HCT116 (cell line): ENCODE data around the gene GSG1L. TPM values are rescaled to one million over a fixed set of nuclear protein-coding genes. Genes with fewer than 3 reads are reported as not detected.

Experiments used
- ATAC-seq: fragments of 200-7000 bp; cut with Tn5 transposase; 2 replicates; pipeline ENCODE4 v1.9.1; 2020; ENCODE audit warnings: mild to moderate bottlenecking, moderate library complexity
- BruUV-seq: library from RNA; stranded (reverse); fragments of 400-500 nt; replicated peaks from 2 replicates; lab custom pipeline; 2021; lab: Mats Ljungman, UMichigan
- CTCF ChIA-PET: fragments of 300-600 bp; sonication (Branson Sonifier 250); formaldehyde crosslinking; loops from one replicate; lab custom pipeline; 2021; ENCODE audit warnings: antibody characterized with exemption; lab: Charles Lee
- POLR2A ChIA-PET: fragments of 300-600, 350-600 bp; sonication (Branson Sonifier 250); formaldehyde crosslinking; loops from one replicate; lab custom pipeline; 2021; ENCODE audit warnings: antibody characterized with exemption; lab: Charles Lee
- RAD21 ChIA-PET, 2 experiments: fragments of 300-600 bp; sonication (Branson Sonifier 250); formaldehyde crosslinking; loops; one replicate each; lab custom pipeline; 2023; ENCODE audit warnings: low total read pairs in 2 of 2; ENCODE audit not compliant: uncharacterized antibody in 2 of 2, unreplicated experiment in 2 of 2, low non-redundant PET in 1 of 2; lab: Charles Lee
- DNase-seq: peaks from one replicate; pipeline ENCODE4 v3.0.0-alpha.2; 2010; ENCODE audit warnings: low read depth, low spot score
- H2AFZ ChIP-seq: fragments of 200-600 bp; shearing (Covaris generic), sonication (generic); 2 replicates; pipeline ENCODE4 v1.6.1; 2017; ENCODE audit warnings: low read depth, mixed run types, mixed read lengths, antibody characterized with exemption, low read length; ENCODE audit not compliant: poor library complexity, severe bottlenecking
- H3K27ac ChIP-seq: 2 replicates; pipeline ENCODE4 v1.5.1; 2012; ENCODE audit warnings: low read depth, low read length
- H3K27me3 ChIP-seq: fragments of 200-600 bp; sonication (generic); 2 replicates; pipeline ENCODE4 v1.6.1; 2016; ENCODE audit warnings: mixed run types, low read length, mixed read lengths; ENCODE audit not compliant: insufficient read depth
- H3K36me3 ChIP-seq, 2 experiments: fragments of 200-500 bp in 1 of 2; fragments of 200-600 bp in 1 of 2; sonication (Bioruptor generic) in 1 of 2; sonication (generic) in 1 of 2; 2 replicates each; pipeline versions ENCODE4 v1.5.1 to v1.6.1; 2014 to 2016; ENCODE audit warnings: low read length in 2 of 2, inconsistent platforms in 1 of 2, mixed read lengths in 1 of 2, mixed run types in 1 of 2; ENCODE audit not compliant: insufficient read depth in 2 of 2, control insufficient read depth in 1 of 2
- H3K4me1 ChIP-seq, 2 experiments: fragments of 200-600 bp in 1 of 2; sonication (generic) in 1 of 2; 2 replicates each; pipeline versions ENCODE4 v1.5.1 to v1.6.1; 2012 to 2017; ENCODE audit warnings: low read length in 2 of 2, inconsistent platforms in 1 of 2, mild to moderate bottlenecking in 1 of 2, mixed read lengths in 1 of 2, mixed run types in 1 of 2, moderate library complexity in 1 of 2; ENCODE audit not compliant: insufficient read depth in 2 of 2, control insufficient read depth in 1 of 2
- H3K4me2 ChIP-seq: fragments of 200-600 bp; sonication (generic); 2 replicates; pipeline ENCODE4 v1.6.1; 2017; ENCODE audit warnings: mixed run types, low read length, mixed read lengths
- H3K4me3 ChIP-seq, 2 experiments: fragments of 200-600 bp in 1 of 2; sonication (generic) in 1 of 2; replicated peaks in 1 of 2; 2 replicates each; pipeline ENCODE4 v1.5.1; 2011 to 2016; ENCODE audit warnings: low read length in 2 of 2, control low read depth in 1 of 2, low read depth in 1 of 2, mild to moderate bottlenecking in 1 of 2, mixed read lengths in 1 of 2, mixed run types in 1 of 2
- H3K79me2 ChIP-seq: fragments of 200-600 bp; sonication (generic); 2 replicates; pipeline ENCODE4 v1.6.1; 2017; ENCODE audit warnings: mild to moderate bottlenecking, mixed run types, low read length, moderate library complexity, mixed read lengths; ENCODE audit not compliant: insufficient read depth
- H3K9ac ChIP-seq: fragments of 200-600 bp; sonication (generic); 2 replicates; pipeline ENCODE4 v1.6.1; 2016; ENCODE audit warnings: low read length, mixed read lengths
- H3K9me2 ChIP-seq: fragments of 200-600 bp; sonication (generic), shearing (Covaris generic); 2 replicates; pipeline ENCODE4 v1.6.1; 2017; ENCODE audit warnings: mixed run types, mild to moderate bottlenecking, moderate library complexity; ENCODE audit not compliant: insufficient read depth
- H3K9me3 ChIP-seq, 2 experiments: fragments of 200-500 bp in 1 of 2; fragments of 200-600 bp in 1 of 2; sonication (Bioruptor generic) in 1 of 2; sonication (generic) in 1 of 2; 2 replicates each; pipeline ENCODE4 v1.6.1; 2014 to 2017; ENCODE audit warnings: low read length in 2 of 2, mixed read lengths in 2 of 2, inconsistent platforms in 1 of 2, low read depth in 1 of 2, mild to moderate bottlenecking in 1 of 2, mixed run types in 1 of 2, moderate library complexity in 1 of 2; ENCODE audit not compliant: control insufficient read depth in 1 of 2, insufficient read depth in 1 of 2
- H4K20me1 ChIP-seq: fragments of 200-600 bp; sonication (generic), shearing (Covaris generic); 2 replicates; pipeline ENCODE4 v1.6.1; 2017; ENCODE audit warnings: mixed run types, mild to moderate bottlenecking, moderate library complexity; ENCODE audit not compliant: insufficient read depth
- ATF3 ChIP-seq: IDR thresholded peaks from 2 replicates; pipeline ENCODE4 v1.6.1; 2012
- CBX3 ChIP-seq: IDR thresholded peaks from 2 replicates; pipeline ENCODE4 v1.6.1; 2012; ENCODE audit warnings: low read depth
- CTCF ChIP-seq, 3 experiments: fragments of 200-600 bp in 1 of 3; sonication (generic) in 1 of 3; IDR thresholded peaks in 2 of 3; conservative IDR thresholded peaks in 1 of 3; 2 replicates each; pipeline ENCODE4 v1.5.1; 2012 to 2017; ENCODE audit warnings: low read depth in 2 of 3, low read length in 2 of 3, antibody characterized with exemption in 1 of 3, borderline replicate concordance in 1 of 3, control low read depth in 1 of 3, mild to moderate bottlenecking in 1 of 3, mixed read lengths in 1 of 3, mixed run types in 1 of 3, moderate library complexity in 1 of 3; ENCODE audit not compliant: insufficient read depth in 1 of 3
- EGR1 ChIP-seq: IDR thresholded peaks from 2 replicates; pipeline ENCODE4 v1.6.1; 2012; ENCODE audit warnings: low read depth
- ELF1 ChIP-seq: IDR thresholded peaks from 2 replicates; pipeline ENCODE4 v1.6.1; 2012; ENCODE audit warnings: low read depth, borderline replicate concordance
- EZH2 ChIP-seq: fragments of 200-600 bp; sonication (generic); IDR thresholded peaks from 2 replicates; pipeline ENCODE4 v1.6.1; 2017; ENCODE audit warnings: antibody characterized with exemption, mixed run types
- FOSL1 ChIP-seq: IDR thresholded peaks from 2 replicates; pipeline ENCODE4 v1.6.1; 2012; ENCODE audit warnings: low read depth
- JUND ChIP-seq: IDR thresholded peaks from 2 replicates; pipeline ENCODE4 v1.6.1; 2012
- RAD21 ChIP-seq: IDR thresholded peaks from 2 replicates; pipeline ENCODE4 v1.6.1; 2012; ENCODE audit warnings: low read depth, mild to moderate bottlenecking
- SRF ChIP-seq: IDR thresholded peaks from 2 replicates; pipeline ENCODE4 v1.6.1; 2012; ENCODE audit warnings: low read depth
- ZBTB33 ChIP-seq: IDR thresholded peaks from 2 replicates; pipeline ENCODE4 v1.6.1; 2011; ENCODE audit warnings: mild to moderate bottlenecking, low read length, moderate library complexity; ENCODE audit not compliant: insufficient replicate concordance; ENCODE audit errors: extremely low read depth
- ZFX ChIP-seq: fragments of 450-650 bp; IDR thresholded peaks from 2 replicates; pipeline ENCODE4 v1.6.1; 2017
- ZNF274 ChIP-seq: fragments of 200-500 bp; sonication (Bioruptor generic); IDR thresholded peaks from 2 replicates; pipeline ENCODE4 v1.6.1; 2014; ENCODE audit warnings: mild to moderate bottlenecking, low read depth, low read length, inconsistent platforms
- intact Hi-C: fragments of 100-400 bp; cut with micrococcal nuclease; formaldehyde crosslinking; loops from 2 replicates; pipeline ENCODE4 v1.10.0; 2022
- total RNA-seq: library from RNA; stranded (reverse); gene quantifications from one replicate; pipeline ENCODE4 v1.2.1, GENCODE V29; 2021; ENCODE audit not compliant: unreplicated experiment

GSG1L gene
- total RNA-seq, 1 experiment from 2014 or later, result not detected

GRCh38 chr16:27822529-27822928 lies 241.0 kb downstream of the GSG1L start:
- TF ChIP-seq EZH2 (no peak), ZNF274 (no peak), ZFX (no peak), EGR1 (no peak), ELF1 (no peak), RAD21 (no peak), SRF (no peak), JUND (no peak)
- Histone ChIP-seq H4K20me1 (no peaks in the 10 kb centered on the region), H3K9me3 (no peaks in the 10 kb centered on the region), H3K79me2 (no peaks in the 10 kb centered on the region), H3K36me3 (no peaks in the 10 kb centered on the region), H3K27me3 (peaks cover 20% of the 10 kb centered on the region; the same call in 1 of the 2 replicates), H3K9me2 (no peaks in the 10 kb centered on the region), H3K4me2 (no peak overlapping the region), H3K9ac (no peak overlapping the region), H2AFZ (no peak overlapping the region), H3K27ac (no peak overlapping the region), H3K4me1 (no peaks in the 10 kb centered on the region), H3K4me3 (no peak overlapping the region)
- intact Hi-C loops, result no loop called here
- ChIA-PET CTCF (no interaction called here), RAD21 (no interaction called here), POLR2A (no interaction called here)
- DNase-seq, result no peak
- no TSS peak for BruUV-seq
- ATAC-seq, result no peak

GRCh38 chr16:27820646-27821345 lies 242.7 kb downstream of the GSG1L start:
- H3K4me1 ChIP-seq, result no peaks in the 10 kb centered on the region
- no peak overlapping the region for H2AFZ ChIP-seq
- POLR2A ChIA-PET, result no interaction called here
- no peaks in the 10 kb centered on the region for H4K20me1 ChIP-seq
- CTCF ChIA-PET, result no interaction called here
- H3K9me2 ChIP-seq, result no peaks in the 10 kb centered on the region
- H3K9ac ChIP-seq, result no peak overlapping the region
- intact Hi-C loops, result no loop called here
- RAD21 ChIA-PET, result no interaction called here
- H3K79me2 ChIP-seq, result no peaks in the 10 kb centered on the region
- no peak overlapping the region for H3K4me2 ChIP-seq
- TF ChIP-seq ZBTB33 (no peak), ATF3 (no peak), CTCF (IDR thresholded peaks at IDR 0.05 in 2 of 3, conservative IDR thresholded peaks at IDR 0.05 in 1 of 3; ENCODE audit: borderline replicate concordance in 1 of 3, insufficient read depth in 1 of 3, low read depth in 2 of 3, low read length in 2 of 3) (no peak), ELF1 (no peak), CBX3 (no peak), FOSL1 (no peak), SRF (no peak)
- DNase-seq (no peak), ATAC-seq (no peak)
- no TSS peak for BruUV-seq
- H3K36me3 ChIP-seq, result no peaks in the 10 kb centered on the region
- H3K4me3 ChIP-seq, result no peak overlapping the region
- no peaks in the 10 kb centered on the region for H3K9me3 ChIP-seq
- peaks cover 22% of the 10 kb centered on the region; the same call in 1 of the 2 replicates for H3K27me3 ChIP-seq
- H3K27ac ChIP-seq, result no peak overlapping the region
